H1 (cell line): ENCODE measurements around the gene MAPRE2. TPM values are rescaled to one million over a fixed set of nuclear protein-coding genes. Genes with fewer than 3 reads are reported as not detected.

Source experiments
- CTCF ChIA-PET: fragments of 300-600 bp; sonication (Branson Sonifier 250); formaldehyde crosslinking; loops from one replicate; lab custom pipeline; 2021; ENCODE audit not compliant: partially characterized antibody; lab: Charles Lee
- POLR2A ChIA-PET: fragments of 300-600 bp; sonication (Branson Sonifier 250); formaldehyde crosslinking; loops from one replicate; lab custom pipeline; 2021; ENCODE audit warnings: inconsistent platforms; ENCODE audit not compliant: partially characterized antibody; lab: Charles Lee
- DNase-seq, 2 experiments: peaks; one replicate each; pipeline versions ENCODE4 v3.0.0 to v3.0.0-alpha.2; 2010 to 2022; ENCODE audit warnings: low spot score in 2 of 2, low read depth in 1 of 2, mixed read lengths in 1 of 2
- FAIRE-seq: peaks from 2 replicates; lab custom pipeline; 2011; peaks lifted over from hg19 to GRCh38; lab: Jason Lieb, UNC
- H2AFZ ChIP-seq: 2 replicates; pipeline ENCODE4 v1.8.1; 2012; ENCODE audit warnings: low read length, inconsistent platforms
- H2AK5ac ChIP-seq: 2 replicates; pipeline ENCODE4 v1.6.1; 2013; ENCODE audit warnings: low read depth, low read length
- H2BK120ac ChIP-seq: replicated peaks from 2 replicates; pipeline ENCODE3; 2013; ENCODE audit warnings: low read depth, low read length, inconsistent platforms
- H2BK12ac ChIP-seq: 2 replicates; pipeline ENCODE4 v1.6.1; 2013; ENCODE audit warnings: low read depth, low read length
- H2BK15ac ChIP-seq: 2 replicates; pipeline ENCODE4 v1.6.1; 2013; ENCODE audit warnings: low read length
- H2BK20ac ChIP-seq: 2 replicates; pipeline ENCODE4 v1.6.1; 2013; ENCODE audit warnings: low read length
- H2BK5ac ChIP-seq: 2 replicates; pipeline ENCODE4 v1.6.1; 2013; ENCODE audit warnings: low read depth, low read length
- H3K14ac ChIP-seq: 2 replicates; pipeline ENCODE4 v1.6.1; 2013; ENCODE audit warnings: inconsistent platforms; ENCODE audit not compliant: insufficient read length
- H3K18ac ChIP-seq: 2 replicates; pipeline ENCODE4 v1.6.1; 2013; ENCODE audit warnings: low read length; ENCODE audit errors: extremely low read depth
- H3K23ac ChIP-seq: 2 replicates; pipeline ENCODE4 v1.6.1; 2013; ENCODE audit warnings: inconsistent platforms; ENCODE audit not compliant: insufficient read length
- H3K23me2 ChIP-seq: 2 replicates; pipeline ENCODE4 v1.6.1; 2013; ENCODE audit warnings: low read depth, low read length
- H3K27ac ChIP-seq: 2 replicates; pipeline ENCODE4 v1.6.1; 2011; ENCODE audit warnings: low read depth, low read length, inconsistent platforms
- H3K27me3 ChIP-seq, 4 experiments: replicated peaks in 1 of 4; 1 replicate in 1 of 4; 2 replicates in 3 of 4; pipeline versions ENCODE4 v1.6.1 to v1.8.1; 2011 to 2013; ENCODE audit warnings: low read length in 3 of 4, mild to moderate bottlenecking in 3 of 4, inconsistent platforms in 2 of 4, mixed read lengths in 2 of 4, moderate library complexity in 1 of 4; ENCODE audit not compliant: control insufficient read depth in 3 of 4, insufficient read depth in 3 of 4; ENCODE audit errors: extremely low read depth in 1 of 4
- H3K36me3 ChIP-seq, 4 experiments: 2 replicates each; pipeline versions ENCODE4 v1.6.1 to v1.8.1; 2011 to 2013; ENCODE audit warnings: mild to moderate bottlenecking in 4 of 4, low read length in 3 of 4, moderate library complexity in 2 of 4, control low read depth in 1 of 4, inconsistent platforms in 1 of 4; ENCODE audit not compliant: insufficient read depth in 4 of 4, control insufficient read depth in 2 of 4
- H3K4ac ChIP-seq: replicated peaks from 2 replicates; pipeline ENCODE3; 2013; ENCODE audit warnings: low read length, low read depth, mixed read lengths, inconsistent platforms; ENCODE audit not compliant: insufficient read length
- H3K4me1 ChIP-seq, 4 experiments: replicated peaks in 1 of 4; 1 replicate in 1 of 4; 2 replicates in 3 of 4; pipeline versions ENCODE4 v1.6.1 to v1.8.1; 2011 to 2013; ENCODE audit warnings: low read length in 3 of 4, inconsistent platforms in 2 of 4, mixed read lengths in 1 of 4; ENCODE audit not compliant: insufficient read depth in 4 of 4, control insufficient read depth in 3 of 4
- H3K4me2 ChIP-seq, 2 experiments: 2 replicates each; pipeline versions ENCODE4 v1.6.1 to v1.8.1; 2011 to 2013; ENCODE audit warnings: low read depth in 2 of 2, low read length in 2 of 2, control low read depth in 1 of 2, inconsistent platforms in 1 of 2, mild to moderate bottlenecking in 1 of 2; ENCODE audit not compliant: insufficient read depth in 1 of 2
- H3K4me3 ChIP-seq, 4 experiments: fragments of 200-600, 300-600 bp in 1 of 4; sonication (generic), shearing (Covaris generic), sonication (Bioruptor Twin) in 1 of 4; 2 replicates each; pipeline versions ENCODE4 v1.5.1 to v1.8.1; 2011 to 2016; ENCODE audit warnings: low read length in 4 of 4, low read depth in 3 of 4, control low read depth in 2 of 4, inconsistent platforms in 2 of 4, mild to moderate bottlenecking in 2 of 4, mixed read lengths in 1 of 4, moderate library complexity in 1 of 4; ENCODE audit not compliant: insufficient read depth in 2 of 4; ENCODE audit errors: extremely low read depth in 1 of 4
- H3K56ac ChIP-seq: replicated peaks from 2 replicates; pipeline ENCODE3; 2013; ENCODE audit warnings: low read depth, mild to moderate bottlenecking, mixed read lengths, low read length, inconsistent platforms; ENCODE audit not compliant: insufficient read length
- H3K79me1 ChIP-seq: 2 replicates; pipeline ENCODE4 v1.6.1; 2013; ENCODE audit warnings: low read depth, low read length, control low read depth
- H3K79me2 ChIP-seq, 2 experiments: 2 replicates each; pipeline versions ENCODE4 v1.6.1 to v1.8.1; 2012 to 2013; ENCODE audit warnings: low read length in 2 of 2, mild to moderate bottlenecking in 2 of 2, inconsistent platforms in 1 of 2; ENCODE audit not compliant: insufficient read depth in 2 of 2, control insufficient read depth in 1 of 2
- H3K9ac ChIP-seq, 4 experiments: replicated peaks in 1 of 4; 1 replicate in 1 of 4; 2 replicates in 3 of 4; pipeline versions ENCODE4 v1.6.1 to v1.8.1; 2011 to 2013; ENCODE audit warnings: low read depth in 3 of 4, low read length in 3 of 4, control low read depth in 2 of 4, mild to moderate bottlenecking in 2 of 4, moderate library complexity in 2 of 4, inconsistent platforms in 1 of 4; ENCODE audit errors: extremely low read depth in 1 of 4
- H3K9me3 ChIP-seq, 2 experiments: 2 replicates each; pipeline versions ENCODE4 v1.6.1 to v1.8.1; 2012 to 2013; ENCODE audit warnings: mild to moderate bottlenecking in 2 of 2, moderate library complexity in 2 of 2, control low read depth in 1 of 2, inconsistent platforms in 1 of 2, low read depth in 1 of 2, low read length in 1 of 2, mixed read lengths in 1 of 2; ENCODE audit not compliant: insufficient read depth in 2 of 2
- H4K20me1 ChIP-seq, 2 experiments: replicated peaks in 1 of 2; 2 replicates each; pipeline versions ENCODE3 to v1.8.1; 2011 to 2013; ENCODE audit warnings: inconsistent platforms in 2 of 2, low read length in 2 of 2, mild to moderate bottlenecking in 1 of 2; ENCODE audit not compliant: insufficient read depth in 2 of 2, control insufficient read depth in 1 of 2
- H4K5ac ChIP-seq: 2 replicates; pipeline ENCODE4 v1.6.1; 2013; ENCODE audit warnings: low read length, low read depth, mixed read lengths, inconsistent platforms; ENCODE audit not compliant: insufficient read length
- H4K8ac ChIP-seq: 2 replicates; pipeline ENCODE4 v1.8.0; 2013; ENCODE audit warnings: mild to moderate bottlenecking, moderate library complexity, low read length, inconsistent platforms; ENCODE audit not compliant: insufficient read depth; ENCODE audit errors: extremely low read depth
- H4K91ac ChIP-seq: replicated peaks from 2 replicates; pipeline ENCODE3; 2013; ENCODE audit warnings: low read length, mixed read lengths, inconsistent platforms; ENCODE audit not compliant: insufficient read length
- CBX8 ChIP-seq: fragments of 300-800, 300-1000 bp; sonication (generic); IDR thresholded peaks from 2 replicates; pipeline ENCODE4 v1.7.1; 2016; ENCODE audit warnings: low read depth, low read length, borderline replicate concordance
- RXRA ChIP-seq: IDR thresholded peaks from 2 replicates; pipeline ENCODE4 v1.6.1; 2011; ENCODE audit warnings: low read depth, mild to moderate bottlenecking, low read length, moderate library complexity; ENCODE audit not compliant: insufficient read depth
- polyA plus RNA-seq, 7 experiments: library from polyadenylated mRNA; depleted of rRNA in 3 of 7; stranded (reverse) in 5 of 7; unstranded in 2 of 7; fragments of >200 nt in 5 of 7; fragments of 200-250 nt in 2 of 7; gene quantifications; 1 replicate in 5 of 7; 2 replicates in 1 of 7; 4 replicates in 1 of 7; pipeline versions ENCODE4 v1.2.1 to v1.2.3, GENCODE V29; 2011 to 2013; ENCODE audit warnings: missing spikeins in 2 of 7, mixed read lengths in 2 of 7
- total RNA-seq: library from RNA; stranded (reverse); fragmentation: NEBNext Ultra II Directional; extraction: Animal tissue kit (Norgen Biotek cat#: 25700); gene quantifications from 2 replicates; pipeline ENCODE4 v1.2.1, GENCODE V29; 2021

MAPRE2 gene
- total and polyA plus RNA-seq, 2 of the 8 experiments (the other 6 are each of a cell fraction or from before 2014, with no cell fraction given), result 32.6 to 33.1 TPM

- H3K36me3 ChIP-seq, result no peaks in the 10 kb centered on the region
- no peak overlapping the region for H3K23ac ChIP-seq
- POLR2A ChIA-PET, result interaction anchor here (1.1 kb wide), 1 partner anchor 21 kb away, joined by 3 read pairs; no protein-coding TSS in a partner anchor
- no peak overlapping the region for H3K4ac ChIP-seq
- no peak overlapping the region for H2BK15ac ChIP-seq
- DNase-seq (no peak), FAIRE-seq (no peak)
- no peak overlapping the region for H4K5ac ChIP-seq
- CTCF ChIA-PET, result interaction anchor here (0.7 to 1.3 kb wide), 2 partner anchors 65 to 68 kb away, joined by 3 read pairs; no protein-coding TSS in a partner anchor
- no peak overlapping the region for H3K56ac ChIP-seq
- peaks cover 0 to 3% (median 2%) of the 10 kb centered on the region in 4 experiments; a peak in 5 of 7 replicates for H3K4me1 ChIP-seq
- H3K18ac ChIP-seq, result no peak overlapping the region
- no peak overlapping the region for H3K4me3 ChIP-seq
- H2AFZ ChIP-seq, result no peak overlapping the region
- no peaks in the 10 kb centered on the region for H4K20me1 ChIP-seq
- TF ChIP-seq RXRA (no peak), CBX8 (no peak)
- H3K4me2 ChIP-seq, result no peak overlapping the region
- no peak overlapping the region for H3K27ac ChIP-seq
- no peak overlapping the region for H3K14ac ChIP-seq
- no peak overlapping the region for H4K8ac ChIP-seq
- H3K27me3 ChIP-seq, result no peaks in the 10 kb centered on the region
- no peaks in the 10 kb centered on the region for H3K23me2 ChIP-seq
- H3K9ac ChIP-seq, result no peak overlapping the region
- 0 out of 2 replicates have a peak, but pooled peaks cover 2% of the 10 kb centered on the region for H3K79me1 ChIP-seq
- no peak overlapping the region for H2BK20ac ChIP-seq
- no peak overlapping the region for H2BK120ac ChIP-seq
- H2AK5ac ChIP-seq, result no peak overlapping the region
- H2BK12ac ChIP-seq, result no peak overlapping the region
- no peak overlapping the region for H2BK5ac ChIP-seq
- no peaks in the 10 kb centered on the region for H3K79me2 ChIP-seq
- no peak overlapping the region for H4K91ac ChIP-seq
- H3K9me3 ChIP-seq, result no peaks in the 10 kb centered on the region
These were observed 36.7 kb downstream of the MAPRE2 start for GRCh38 chr18:35077937-35078336.
